Keratinocyte (primary cell): ENCODE results near the gene TBXAS1. TPM values are rescaled to one million over a fixed set of nuclear protein-coding genes. Genes with fewer than 3 reads are reported as not detected.

Source experiments
- DNase-seq: peaks from one replicate; pipeline ENCODE4 v3.0.0-alpha.2; 2011; ENCODE audit warnings: low read depth, missing footprints, low spot score
- FAIRE-seq: peaks from 2 replicates; lab custom pipeline; 2011; peaks lifted over from hg19 to GRCh38; lab: Jason Lieb, UNC
- H2AFZ ChIP-seq: 2 replicates; pipeline ENCODE4 v1.6.0; 2012; ENCODE audit warnings: low read length, control low read depth, inconsistent platforms; ENCODE audit not compliant: control insufficient read depth
- H3K27ac ChIP-seq: 2 replicates; pipeline ENCODE4 v1.5.1; 2011; ENCODE audit warnings: low read length; ENCODE audit not compliant: control insufficient read depth, insufficient read depth
- H3K27me3 ChIP-seq: 3 replicates; pipeline ENCODE4 v1.6.0; 2011; ENCODE audit warnings: low read length; ENCODE audit not compliant: control insufficient read depth, insufficient read depth; ENCODE audit errors: extremely low read depth
- H3K36me3 ChIP-seq, 2 experiments: 2 replicates in 1 of 2; 3 replicates in 1 of 2; pipeline ENCODE4 v1.5.1; 2011; ENCODE audit warnings: low read length in 2 of 2, mild to moderate bottlenecking in 1 of 2; ENCODE audit not compliant: control insufficient read depth in 2 of 2, insufficient read depth in 2 of 2; ENCODE audit errors: extremely low read depth in 1 of 2
- H3K4me1 ChIP-seq: 3 replicates; pipeline ENCODE4 v1.5.1; 2011; ENCODE audit warnings: low read length; ENCODE audit not compliant: control insufficient read depth, insufficient read depth; ENCODE audit errors: extremely low read depth
- H3K4me2 ChIP-seq: 3 replicates; pipeline ENCODE4 v1.6.0; 2011; ENCODE audit warnings: low read depth, low read length; ENCODE audit not compliant: control insufficient read depth, insufficient read depth; ENCODE audit errors: extremely low read depth
- H3K4me3 ChIP-seq, 3 experiments: fragments of 200-600 bp in 1 of 3; sonication (generic) in 1 of 3; 2 replicates in 2 of 3; 3 replicates in 1 of 3; pipeline ENCODE4 v1.5.1; 2011 to 2016; ENCODE audit warnings: low read length in 3 of 3, mild to moderate bottlenecking in 3 of 3, control low read depth in 2 of 3, inconsistent platforms in 1 of 3, low read depth in 1 of 3, mixed read lengths in 1 of 3, mixed run types in 1 of 3, moderate library complexity in 1 of 3; ENCODE audit not compliant: control insufficient read depth in 2 of 3, insufficient read depth in 2 of 3; ENCODE audit errors: extremely low read depth in 1 of 3
- H3K79me2 ChIP-seq: 2 replicates; pipeline ENCODE4 v1.6.0; 2012; ENCODE audit warnings: low read length; ENCODE audit not compliant: control insufficient read depth, insufficient read depth
- H3K9ac ChIP-seq: 3 replicates; pipeline ENCODE4 v1.6.0; 2011; ENCODE audit warnings: low read length; ENCODE audit not compliant: control insufficient read depth, insufficient read depth; ENCODE audit errors: extremely low read depth
- H3K9me1 ChIP-seq: 3 replicates; pipeline ENCODE4 v1.6.0; 2011; ENCODE audit warnings: low read length; ENCODE audit not compliant: control insufficient read depth, insufficient read depth; ENCODE audit errors: extremely low read depth
- H3K9me3 ChIP-seq: 2 replicates; pipeline ENCODE4 v1.5.1; 2012; ENCODE audit warnings: low read depth, low read length; ENCODE audit not compliant: control insufficient read depth
- H4K20me1 ChIP-seq: 3 replicates; pipeline ENCODE4 v1.6.0; 2011; ENCODE audit warnings: low read length; ENCODE audit not compliant: control insufficient read depth, insufficient read depth; ENCODE audit errors: extremely low read depth
- EZH2 ChIP-seq: IDR thresholded peaks from one replicate; pipeline ENCODE4 v1.6.1; 2012; ENCODE audit warnings: inconsistent platforms, mild to moderate bottlenecking, low read length, moderate library complexity
- dilution Hi-C: fragments of 300-500 bp; cut with MboI; formaldehyde crosslinking; loops from one replicate; pipeline ENCODE4 v1.7.0; 2020; ENCODE audit warnings: low sequenced_read_pairs; ENCODE audit not compliant: extremely low pct_ligation_motif_present
- polyA plus RNA-seq, 5 experiments: library from polyadenylated mRNA; depleted of rRNA in 3 of 5; stranded (reverse) in 3 of 5; stranded (forward) in 1 of 5; unstranded in 1 of 5; fragments of >200 nt; gene quantifications; 1 replicate in 1 of 5; 2 replicates in 3 of 5; 3 replicates in 1 of 5; pipeline versions ENCODE4 v1.2.1 to v1.2.3, GENCODE V29; 2011 to 2012; ENCODE audit warnings: missing spikeins in 2 of 5, low read depth in 1 of 5, low replicate concordance in 1 of 5
- TF ChIP-seq, protein P1 (sequence below), 3 experiments: IDR thresholded peaks in 1 of 3; conservative IDR thresholded peaks in 1 of 3; optimal IDR thresholded peaks in 1 of 3; 2 replicates in 2 of 3; 3 replicates in 1 of 3; pipeline versions ENCODE3 to v1.5.1; 2011; ENCODE audit warnings: low read length in 3 of 3, mild to moderate bottlenecking in 3 of 3, moderate library complexity in 2 of 3, control low read depth in 1 of 3, inconsistent platforms in 1 of 3; ENCODE audit not compliant: insufficient read depth in 2 of 3; ENCODE audit errors: extremely low read depth in 1 of 3

TBXAS1 gene
- polyA plus RNA-seq, 1 donor (not counting 4 experiments of a cell fraction or from before 2014, with no cell fraction given): 2.9 TPM

DNA sequence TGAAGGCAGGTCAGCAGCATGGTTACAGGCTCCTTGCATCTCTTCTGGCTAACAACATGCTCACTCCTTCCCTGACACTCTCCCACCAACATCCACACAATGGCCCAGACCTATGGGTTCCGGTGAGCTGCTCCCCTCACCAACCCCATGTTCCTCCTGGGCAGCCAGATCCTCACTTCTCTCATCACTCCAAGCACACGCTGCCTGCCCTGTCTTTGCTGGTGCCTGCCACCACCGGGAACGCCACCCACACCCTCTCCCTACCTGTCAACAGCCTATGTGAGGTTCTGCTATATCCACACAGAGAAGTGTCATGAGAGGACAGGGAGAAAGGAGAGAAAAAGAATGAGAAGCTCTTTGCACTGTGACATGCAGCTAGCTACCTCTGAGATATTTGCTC lies 219.1 kb downstream of the TBXAS1 start:
- dilution Hi-C loops: no loop called here
- H3K4me1 ChIP-seq: peaks cover 16% of the 10 kb centered on the region
- H3K79me2 ChIP-seq: peaks cover 11% of the 10 kb centered on the region
- FAIRE-seq (no peak), DNase-seq (no peak)
- peaks cover 6 to 11% of the 10 kb centered on the region in 2 experiments for H3K36me3 ChIP-seq
- no peak overlapping the region for H2AFZ ChIP-seq
- no peak overlapping the region for H3K27ac ChIP-seq
- no peak for TF ChIP-seq EZH2
- TF ChIP-seq, protein P1, sequence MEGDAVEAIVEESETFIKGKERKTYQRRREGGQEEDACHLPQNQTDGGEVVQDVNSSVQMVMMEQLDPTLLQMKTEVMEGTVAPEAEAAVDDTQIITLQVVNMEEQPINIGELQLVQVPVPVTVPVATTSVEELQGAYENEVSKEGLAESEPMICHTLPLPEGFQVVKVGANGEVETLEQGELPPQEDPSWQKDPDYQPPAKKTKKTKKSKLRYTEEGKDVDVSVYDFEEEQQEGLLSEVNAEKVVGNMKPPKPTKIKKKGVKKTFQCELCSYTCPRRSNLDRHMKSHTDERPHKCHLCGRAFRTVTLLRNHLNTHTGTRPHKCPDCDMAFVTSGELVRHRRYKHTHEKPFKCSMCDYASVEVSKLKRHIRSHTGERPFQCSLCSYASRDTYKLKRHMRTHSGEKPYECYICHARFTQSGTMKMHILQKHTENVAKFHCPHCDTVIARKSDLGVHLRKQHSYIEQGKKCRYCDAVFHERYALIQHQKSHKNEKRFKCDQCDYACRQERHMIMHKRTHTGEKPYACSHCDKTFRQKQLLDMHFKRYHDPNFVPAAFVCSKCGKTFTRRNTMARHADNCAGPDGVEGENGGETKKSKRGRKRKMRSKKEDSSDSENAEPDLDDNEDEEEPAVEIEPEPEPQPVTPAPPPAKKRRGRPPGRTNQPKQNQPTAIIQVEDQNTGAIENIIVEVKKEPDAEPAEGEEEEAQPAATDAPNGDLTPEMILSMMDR (optimal IDR thresholded peaks at IDR 0.05 in 1 of 3, IDR thresholded peaks at IDR 0.05 in 1 of 3, conservative IDR thresholded peaks at IDR 0.05 in 1 of 3; ENCODE audit: extremely low read depth in 1 of 3, insufficient read depth in 2 of 3, low read length in 3 of 3): no peak
- no peak overlapping the region for H3K4me2 ChIP-seq
- no peaks in the 10 kb centered on the region for H4K20me1 ChIP-seq
- H3K27me3 ChIP-seq: no peaks in the 10 kb centered on the region
- H3K9me1 ChIP-seq: peaks cover 3% of the 10 kb centered on the region
- H3K9me3 ChIP-seq: no peaks in the 10 kb centered on the region
- no peak overlapping the region for H3K4me3 ChIP-seq
- no peak overlapping the region for H3K9ac ChIP-seq

GRCh38 chr7:140048989-140049338 lies 219.9 kb downstream of the TBXAS1 start:
- DNase-seq (no peak), FAIRE-seq (no peak)
- Histone ChIP-seq H3K4me3 (no peak overlapping the region), H3K4me1 (peaks cover 16% of the 10 kb centered on the region), H4K20me1 (no peaks in the 10 kb centered on the region), H3K9me1 (peaks cover 3% of the 10 kb centered on the region), H3K36me3 (peaks cover 6 to 11% of the 10 kb centered on the region in 2 experiments), H3K27ac (no peak overlapping the region), H3K9ac (no peak overlapping the region), H3K79me2 (peaks cover 11% of the 10 kb centered on the region), H3K27me3 (no peaks in the 10 kb centered on the region), H2AFZ (no peak overlapping the region), H3K4me2 (no peak overlapping the region), H3K9me3 (no peaks in the 10 kb centered on the region)
- dilution Hi-C loops: no loop called here
- no peak for TF ChIP-seq EZH2
- TF ChIP-seq, protein P1 (optimal IDR thresholded peaks at IDR 0.05 in 1 of 3, IDR thresholded peaks at IDR 0.05 in 1 of 3, conservative IDR thresholded peaks at IDR 0.05 in 1 of 3; ENCODE audit: extremely low read depth in 1 of 3, insufficient read depth in 2 of 3, low read length in 3 of 3): no peak
